ENCODE results near the gene TICRR. TPM values are rescaled to one million over a fixed set of nuclear protein-coding genes. Genes with fewer than 3 reads are reported as not detected.

Gene TICRR
- total RNA-seq, 1 donor from 2014 or later: 5.0 TPM

DNA sequence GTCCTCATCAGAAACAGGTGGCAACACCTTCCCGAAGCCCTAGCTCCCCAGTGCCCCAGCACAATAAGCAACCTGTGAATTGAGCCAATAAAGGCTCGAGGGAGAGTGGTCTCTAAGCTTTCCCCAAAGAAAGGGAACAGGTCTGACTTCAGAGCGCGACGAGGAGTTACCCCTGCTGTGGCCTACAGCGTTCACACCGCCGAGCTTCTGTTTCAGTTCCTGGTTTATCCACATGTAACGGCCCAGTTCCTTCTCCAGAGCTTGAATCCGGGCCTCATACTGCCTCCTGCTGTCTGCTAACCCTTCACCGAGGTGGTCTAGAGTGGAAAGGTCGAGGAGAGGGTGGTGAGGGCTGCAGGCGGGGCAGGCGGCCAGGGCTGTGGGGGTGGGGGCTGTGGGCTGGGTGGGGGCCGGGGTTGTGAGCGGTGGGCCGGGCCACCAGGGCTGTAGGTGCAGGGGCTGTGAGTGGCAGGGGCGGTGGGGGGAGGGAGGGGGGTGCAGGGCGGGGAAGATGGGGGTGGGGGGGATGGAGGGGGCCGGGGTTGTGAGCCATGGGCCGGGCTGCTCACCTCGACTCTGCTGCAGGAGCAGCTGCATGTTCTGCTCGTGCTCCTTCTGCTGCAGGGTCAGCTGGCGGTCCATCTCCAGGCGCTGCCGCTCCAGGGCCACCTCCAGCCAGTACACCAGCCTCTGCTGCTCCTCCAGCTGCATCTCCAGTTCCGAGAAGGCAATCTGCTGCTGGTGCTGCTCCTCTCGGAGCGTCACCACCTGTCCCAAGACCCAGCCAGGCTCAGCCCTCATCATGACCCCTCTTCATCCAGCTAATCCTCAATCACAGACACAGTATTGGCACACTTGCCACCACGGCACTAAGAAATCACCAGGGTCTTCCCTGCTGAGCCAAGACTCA is 53.8 kb downstream of the TICRR start:
- no peak for DNase-seq (ENCODE audit: extremely low read depth, low read depth, low spot score)

GRCh38 chr15:89629829-89630228 is 54.6 kb downstream of the TICRR start:
- no peak for DNase-seq (ENCODE audit: extremely low read depth, low read depth, low spot score)

DNA sequence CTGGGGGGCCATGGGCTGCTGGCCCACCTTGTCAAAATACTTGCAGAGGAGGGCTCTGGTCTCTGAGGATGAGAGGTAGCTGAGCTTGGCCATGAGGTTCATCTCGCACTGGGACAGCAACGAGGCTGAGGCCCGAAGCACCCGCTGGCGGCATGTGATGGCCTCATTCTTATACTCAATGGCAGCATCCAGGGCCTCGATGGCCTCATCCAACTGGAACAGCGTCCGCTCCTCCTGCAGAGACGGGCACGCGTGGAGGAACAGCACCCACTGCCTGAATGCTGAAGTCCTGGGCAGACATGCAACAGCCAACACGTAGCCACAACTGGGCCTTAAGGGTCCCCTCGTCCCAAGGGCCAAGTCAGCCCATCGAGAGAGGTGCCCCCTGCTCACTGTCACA is 55.0 kb downstream of the TICRR start:
- DNase-seq (ENCODE audit: extremely low read depth, low read depth, low spot score): no peak

- no peak for DNase-seq (ENCODE audit: extremely low read depth, low read depth, low spot score)
Measured at GRCh38 chr15:89630974-89631901, 56.0 kb downstream of the TICRR start.

DNA sequence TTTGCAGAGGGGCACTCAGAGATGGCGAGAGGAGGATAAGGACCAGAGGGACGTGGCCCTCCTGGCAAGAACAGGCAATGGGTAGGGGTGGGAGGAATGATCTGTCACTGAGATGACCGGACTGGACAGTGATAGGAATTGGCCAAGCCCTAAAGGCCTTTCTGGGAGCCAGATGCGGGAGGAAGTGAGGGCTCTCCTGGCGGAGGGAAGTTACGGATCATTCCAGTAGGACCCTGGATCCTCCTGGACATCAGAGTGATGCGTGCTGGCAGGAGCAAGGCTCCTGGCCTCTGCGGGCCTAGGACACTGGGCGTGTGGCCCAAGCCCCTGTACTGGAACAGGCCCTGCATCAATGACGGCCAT is 56.6 kb downstream of the TICRR start:
- no peak for DNase-seq (ENCODE audit: extremely low read depth, low read depth, low spot score)

- DNase-seq (ENCODE audit: extremely low read depth, low read depth, low spot score): no peak
Measured at GRCh38 chr15:89632563-89633430, 57.5 kb downstream of the TICRR start.

DNA sequence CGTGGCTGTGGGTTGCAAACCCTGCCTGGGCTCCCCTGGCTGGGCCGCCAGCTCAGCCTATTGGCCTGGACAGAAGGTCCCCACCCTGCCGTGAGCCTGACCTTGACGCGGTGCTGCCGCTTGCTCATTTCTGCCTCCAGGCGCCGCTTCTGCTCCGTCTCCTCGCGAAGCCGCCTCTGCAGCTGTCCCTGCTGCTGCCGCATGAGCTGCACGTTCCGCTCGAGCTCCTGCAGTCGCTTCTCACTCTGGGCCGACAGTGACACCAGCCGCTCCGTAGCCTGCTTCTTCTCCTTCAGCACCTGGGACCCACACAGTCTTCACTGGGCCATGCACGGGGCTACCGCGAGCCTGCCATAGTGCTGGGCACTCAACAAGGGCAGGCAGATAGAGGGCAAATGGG is 58.3 kb downstream of the TICRR start:
- DNase-seq (ENCODE audit: extremely low read depth, low read depth, low spot score): no peak

- DNase-seq (ENCODE audit: extremely low read depth, low read depth, low spot score): no peak
Measured at GRCh38 chr15:89640245-89640644, 65.0 kb downstream of the TICRR start.

GRCh38 chr15:89641053-89641452 is 65.8 kb downstream of the TICRR start:
- no peak for DNase-seq (ENCODE audit: extremely low read depth, low read depth, low spot score)

GRCh38 chr15:89642106-89642505 is 66.8 kb downstream of the TICRR start:
- DNase-seq (ENCODE audit: extremely low read depth, low read depth, low spot score): no peak

DNA sequence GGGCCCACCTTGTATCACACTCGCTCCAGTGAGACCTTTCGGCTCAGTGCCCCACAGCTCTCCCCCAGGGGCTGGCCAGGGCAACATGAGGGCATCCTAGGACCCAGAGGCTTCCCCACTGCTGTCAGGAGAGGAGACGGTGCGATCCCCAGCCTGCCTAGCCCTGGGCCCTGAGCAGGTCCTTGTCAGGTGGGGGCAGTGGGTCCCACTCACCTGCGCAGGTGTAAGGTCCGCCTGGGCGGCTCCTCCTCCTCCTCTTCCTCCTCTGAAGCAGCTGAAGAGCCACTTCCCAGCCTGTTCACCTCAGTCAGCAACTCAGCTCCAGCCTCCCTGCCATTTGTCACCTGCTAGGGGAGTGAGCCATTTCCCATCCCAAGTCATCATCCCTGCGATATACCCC is 70.4 kb downstream of the TICRR start:
- DNase-seq (ENCODE audit: extremely low read depth, low read depth, low spot score): no peak

GRCh38 chr15:89646416-89647141 is 71.3 kb downstream of the TICRR start:
- no peak for DNase-seq (ENCODE audit: extremely low read depth, low read depth, low spot score)

DNA sequence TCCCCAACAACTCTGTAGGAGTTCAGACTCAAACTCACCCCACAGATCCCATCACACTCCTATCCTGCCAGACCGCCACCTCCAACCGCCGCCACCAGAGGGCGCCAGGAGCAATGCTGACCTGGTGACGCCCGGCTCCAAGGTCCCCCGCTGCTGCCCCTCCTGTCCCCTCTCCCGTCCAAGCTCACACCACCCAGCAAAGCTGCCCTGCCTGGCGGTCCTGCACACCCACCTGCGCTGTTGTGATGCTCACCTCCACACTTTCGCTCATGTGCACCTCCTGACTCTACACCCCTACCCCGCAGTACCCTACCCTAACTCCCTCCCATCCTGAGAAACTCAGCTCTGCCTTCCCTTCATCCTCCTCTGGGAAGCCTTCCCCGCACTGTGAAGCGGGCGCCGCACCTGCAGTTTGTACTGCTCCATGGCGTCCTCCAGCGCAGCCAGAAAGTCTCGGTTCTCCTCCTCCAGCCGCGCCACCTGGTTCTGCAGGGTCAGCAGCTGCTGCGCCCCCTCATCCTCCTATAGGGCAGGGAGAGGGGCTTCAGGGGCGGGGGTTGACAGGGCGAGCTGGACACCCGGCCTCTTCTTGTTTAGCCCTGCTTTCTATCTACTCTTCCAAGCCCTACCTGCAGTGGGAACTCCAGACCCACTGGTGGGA is 72.1 kb downstream of the TICRR start:
- DNase-seq (ENCODE audit: extremely low read depth, low read depth, low spot score): no peak

DNA sequence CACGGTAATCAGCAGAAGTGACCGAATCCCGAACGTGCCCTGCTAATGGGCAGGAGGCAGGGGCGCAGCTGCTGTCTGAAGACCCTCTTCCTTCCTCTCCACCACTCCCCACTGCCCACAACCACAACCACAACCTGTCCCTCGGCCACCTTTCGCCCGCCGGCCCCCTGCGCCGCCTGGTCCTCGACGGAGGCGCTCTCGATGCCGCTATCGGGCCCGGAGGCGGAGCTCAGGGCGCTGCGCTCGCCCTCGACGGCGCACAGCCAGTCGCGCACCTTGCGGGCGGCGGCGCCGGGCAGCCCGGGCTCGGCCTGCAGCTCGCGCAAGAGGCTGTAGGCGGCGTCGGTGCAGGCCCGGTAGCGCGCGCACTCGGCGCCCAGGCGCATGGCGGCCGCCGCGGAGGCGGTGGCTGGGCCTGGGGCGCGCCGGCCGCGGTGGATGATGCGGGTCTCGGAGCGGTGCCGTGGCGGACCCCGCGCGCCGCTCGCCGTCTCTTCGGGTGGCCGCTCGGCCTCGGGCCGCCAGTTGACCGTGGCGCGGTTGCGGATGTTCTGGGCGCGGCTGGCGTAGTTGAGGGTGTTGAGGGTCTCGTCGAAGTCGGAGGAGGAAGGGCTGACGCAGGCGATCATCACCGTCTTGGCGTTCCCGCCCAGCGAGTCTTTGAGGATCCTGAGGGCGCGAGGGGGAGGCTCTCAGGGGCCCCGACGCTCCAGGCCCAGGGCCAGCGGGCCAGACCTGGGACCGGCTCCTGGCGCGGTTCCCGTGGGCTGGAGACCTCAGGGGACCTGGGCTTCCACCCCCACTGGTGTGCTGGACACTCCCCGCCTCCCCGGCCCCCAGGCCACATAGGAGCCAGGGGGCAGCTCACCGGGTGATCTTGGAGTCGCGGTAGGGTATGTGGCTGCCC is 73.1 kb downstream of the TICRR start:
- DNase-seq (ENCODE audit: extremely low read depth, low read depth, low spot score): no peak

DNA sequence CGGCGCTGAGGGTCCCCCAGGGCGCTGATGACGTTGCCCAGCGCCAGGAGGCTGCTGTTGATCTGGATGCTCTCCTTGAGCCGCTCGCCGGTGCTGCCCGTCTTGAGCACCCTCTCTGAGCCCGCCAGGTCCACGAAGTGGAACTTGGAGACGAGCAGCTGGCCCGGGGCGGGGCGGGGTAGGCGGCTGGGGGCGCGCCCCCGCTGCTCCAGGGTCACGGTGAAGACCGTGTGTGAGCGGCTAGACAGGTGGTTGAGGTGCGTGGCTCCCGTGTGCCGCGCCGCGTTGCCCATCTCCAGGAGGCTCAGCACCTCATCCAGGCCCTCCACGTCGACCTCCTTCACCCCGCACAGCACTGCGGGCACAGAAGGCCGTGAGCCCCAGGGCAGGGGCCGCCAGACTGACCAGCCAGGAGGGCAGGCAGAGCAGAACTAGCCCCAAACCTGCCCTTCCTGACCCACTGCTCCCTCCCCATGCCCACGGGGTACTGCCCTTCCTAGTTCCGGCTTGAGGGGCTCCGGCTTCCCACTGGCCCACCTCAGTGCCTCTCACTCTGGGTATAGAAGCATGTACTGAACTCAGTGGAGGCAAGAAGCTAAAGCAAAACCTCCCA is 73.8 kb downstream of the TICRR start:
- DNase-seq (ENCODE audit: extremely low read depth, low read depth, low spot score): no peak

GRCh38 chr15:89649716-89650115 is 74.4 kb downstream of the TICRR start:
- DNase-seq (ENCODE audit: extremely low read depth, low read depth, low spot score): no peak

- no peak for DNase-seq (ENCODE audit: extremely low read depth, low read depth, low spot score)
Measured at GRCh38 chr15:89652131-89652530, 76.9 kb downstream of the TICRR start.

GRCh38 chr15:89652666-89653065 is 77.4 kb downstream of the TICRR start:
- DNase-seq (ENCODE audit: extremely low read depth, low read depth, low spot score): no peak
